ENCODE results near the gene COTL1.
"Not testable (repeated sequence)": the region's sequence is repeated elsewhere in the genome, so short reads cannot be mapped to it uniquely, and the experiment has no call there.

COTL1 gene

GRCh38 chr16:84569382-84569987 is 48.4 kb downstream of the COTL1 start:
- no peak overlapping the region for H3K4me3 ChIP-seq (ENCODE audit: low read length)
- no peak for TF ChIP-seq ZNF274 (IDR thresholded peaks at IDR 0.05; ENCODE audit: low read depth, low read length)

- TF ChIP-seq ZNF274 (IDR thresholded peaks at IDR 0.05; ENCODE audit: low read depth, low read length), result no peak
- H3K4me3 ChIP-seq (ENCODE audit: low read length), result no peak overlapping the region
Observed at GRCh38 chr16:84568066-84568465, 49.8 kb downstream of the COTL1 start.

GRCh38 chr16:84567286-84567962 is 50.5 kb downstream of the COTL1 start:
- no peak for TF ChIP-seq ZNF274 (IDR thresholded peaks at IDR 0.05; ENCODE audit: low read depth, low read length)
- H3K4me3 ChIP-seq (ENCODE audit: low read length), result no peak overlapping the region

GRCh38 chr16:84566545-84567257 is 51.2 kb downstream of the COTL1 start:
- H3K4me3 ChIP-seq (ENCODE audit: low read length), result no peak overlapping the region
- TF ChIP-seq ZNF274 (IDR thresholded peaks at IDR 0.05; ENCODE audit: low read depth, low read length), result no peak

- no peak overlapping the region for H3K4me3 ChIP-seq (ENCODE audit: low read length)
- no peak for TF ChIP-seq ZNF274 (IDR thresholded peaks at IDR 0.05; ENCODE audit: low read depth, low read length)
Observed at GRCh38 chr16:84565669-84566495, 52.0 kb downstream of the COTL1 start.

- no peak overlapping the region for H3K4me3 ChIP-seq (ENCODE audit: low read length)
- no peak for TF ChIP-seq ZNF274 (IDR thresholded peaks at IDR 0.05; ENCODE audit: low read depth, low read length)
Observed at GRCh38 chr16:84563786-84564420, 54.0 kb downstream of the COTL1 start.

GRCh38 chr16:84563064-84563715 is 54.7 kb downstream of the COTL1 start:
- TF ChIP-seq ZNF274 (IDR thresholded peaks at IDR 0.05; ENCODE audit: low read depth, low read length), result no peak
- H3K4me3 ChIP-seq (ENCODE audit: low read length), result no peak overlapping the region

- no peak overlapping the region for H3K4me3 ChIP-seq (ENCODE audit: low read length)
- TF ChIP-seq ZNF274 (IDR thresholded peaks at IDR 0.05; ENCODE audit: low read depth, low read length), result no peak
Observed at GRCh38 chr16:84562174-84562815, 55.6 kb downstream of the COTL1 start.

- H3K4me3 ChIP-seq (ENCODE audit: low read length), result no peak overlapping the region
- TF ChIP-seq ZNF274 (IDR thresholded peaks at IDR 0.05; ENCODE audit: low read depth, low read length), result no peak
Observed at GRCh38 chr16:84561291-84561690, 56.6 kb downstream of the COTL1 start.

GRCh38 chr16:84560269-84560668 is 57.6 kb downstream of the COTL1 start:
- no peak for TF ChIP-seq ZNF274 (IDR thresholded peaks at IDR 0.05; ENCODE audit: low read depth, low read length)
- no peak overlapping the region for H3K4me3 ChIP-seq (ENCODE audit: low read length)

GRCh38 chr16:84559311-84559932 is 58.5 kb downstream of the COTL1 start:
- TF ChIP-seq ZNF274 (IDR thresholded peaks at IDR 0.05; ENCODE audit: low read depth, low read length), result no peak
- H3K4me3 ChIP-seq (ENCODE audit: low read length), result no peak overlapping the region

- H3K4me3 ChIP-seq (ENCODE audit: low read length), result not testable (repeated sequence)
Observed at GRCh38 chr16:84558850-84559249, 59.0 kb downstream of the COTL1 start.

- TF ChIP-seq ZNF274 (IDR thresholded peaks at IDR 0.05; ENCODE audit: low read depth, low read length), result no peak
- no peak overlapping the region for H3K4me3 ChIP-seq (ENCODE audit: low read length)
Observed at GRCh38 chr16:84557504-84557903, 60.4 kb downstream of the COTL1 start.
